GM19328 (cell line): ENCODE results near the gene EFNA5.

Experiments used
- ATAC-seq: cut with Tn5 transposase; IDR thresholded peaks from one replicate; pipeline ENCODE4 v1.9.1; 2021; ENCODE audit warnings: mild to moderate bottlenecking, moderate library complexity; ENCODE audit not compliant: unreplicated experiment

Gene EFNA5

DNA sequence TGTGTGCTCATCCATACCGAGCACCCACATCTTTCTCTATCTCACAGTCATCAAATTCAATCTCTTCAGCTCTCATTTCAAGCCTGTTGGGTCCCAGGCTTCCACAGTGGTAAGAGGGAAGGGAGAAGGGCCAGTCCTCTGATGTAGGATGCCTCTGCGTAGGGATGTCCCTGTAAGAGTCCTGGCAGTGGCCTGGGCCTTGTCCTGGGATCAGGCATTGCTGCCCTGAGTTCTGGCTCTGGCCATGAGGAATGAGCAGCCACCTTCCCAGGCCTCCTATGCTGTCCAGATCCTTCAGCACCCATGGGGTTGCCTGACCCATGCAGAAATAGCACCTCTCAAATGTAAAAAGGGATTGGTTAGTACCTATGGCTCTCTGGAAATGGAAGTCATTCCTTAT, 121.2 kb downstream of the EFNA5 start:
- ATAC-seq = no peak

DNA sequence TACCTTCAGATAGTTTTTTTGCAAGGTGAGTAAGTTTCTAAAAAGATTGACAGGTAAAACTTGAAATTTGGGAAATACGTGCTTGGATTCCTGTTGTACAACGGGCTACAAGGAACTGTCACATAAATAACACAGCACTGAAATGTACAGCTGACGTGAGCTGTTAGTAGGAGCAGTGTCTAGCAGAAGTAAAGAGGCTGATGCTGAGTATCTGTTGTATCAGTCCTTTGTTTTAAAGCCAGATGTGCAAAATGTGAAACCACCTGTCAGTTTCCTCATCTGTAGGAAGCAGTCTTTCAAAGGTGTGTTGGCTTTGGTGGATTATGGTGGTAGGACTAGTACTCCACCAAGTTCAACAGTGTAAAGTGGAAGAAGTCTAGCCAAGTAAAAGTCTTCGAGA, 122.3 kb downstream of the EFNA5 start:
- no peak for ATAC-seq

- ATAC-seq = no peak
These were observed 124.0 kb downstream of the EFNA5 start for GRCh38 chr5:107546719-107547118.

DNA sequence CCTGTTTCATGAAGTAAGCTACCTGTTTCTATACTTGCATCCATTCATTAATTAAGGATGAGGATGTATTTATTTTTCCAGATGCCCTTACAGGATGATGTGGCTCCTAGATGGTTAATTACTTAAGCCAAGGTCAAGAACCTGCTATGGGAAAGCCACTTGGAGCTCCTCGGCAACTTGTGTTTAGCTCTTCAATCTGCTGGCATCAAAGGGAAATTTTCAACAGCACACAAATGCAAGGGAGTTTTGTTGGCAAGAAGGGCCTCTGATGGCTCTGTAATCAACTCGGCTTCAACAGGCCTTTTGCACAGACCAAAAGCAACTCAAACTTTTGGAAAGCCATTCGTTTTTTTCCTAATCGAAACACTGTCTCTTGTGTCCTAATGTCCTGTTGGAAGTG, 125.3 kb downstream of the EFNA5 start:
- ATAC-seq = no peak

GRCh38 chr5:107544967-107545366, 125.8 kb downstream of the EFNA5 start:
- ATAC-seq = no peak

DNA sequence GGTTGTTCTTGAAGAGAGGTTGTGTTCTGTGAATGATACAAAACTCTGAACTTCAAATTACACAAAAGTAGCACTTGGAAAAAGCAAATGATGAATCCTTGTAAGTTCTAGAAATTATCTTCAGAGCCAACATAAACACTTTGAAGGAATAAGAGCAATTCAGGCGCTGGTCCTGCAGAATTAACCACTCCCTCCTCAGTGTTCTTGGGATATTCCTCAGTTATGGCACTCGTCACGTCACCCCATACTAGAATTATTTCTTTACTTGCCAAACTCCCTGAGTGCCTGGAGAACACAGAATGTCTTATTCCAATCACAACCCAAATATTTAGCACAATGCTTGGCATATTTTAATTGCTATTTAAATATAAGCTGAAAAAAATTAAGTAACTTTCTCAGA, 126.3 kb downstream of the EFNA5 start:
- ATAC-seq = no peak

DNA sequence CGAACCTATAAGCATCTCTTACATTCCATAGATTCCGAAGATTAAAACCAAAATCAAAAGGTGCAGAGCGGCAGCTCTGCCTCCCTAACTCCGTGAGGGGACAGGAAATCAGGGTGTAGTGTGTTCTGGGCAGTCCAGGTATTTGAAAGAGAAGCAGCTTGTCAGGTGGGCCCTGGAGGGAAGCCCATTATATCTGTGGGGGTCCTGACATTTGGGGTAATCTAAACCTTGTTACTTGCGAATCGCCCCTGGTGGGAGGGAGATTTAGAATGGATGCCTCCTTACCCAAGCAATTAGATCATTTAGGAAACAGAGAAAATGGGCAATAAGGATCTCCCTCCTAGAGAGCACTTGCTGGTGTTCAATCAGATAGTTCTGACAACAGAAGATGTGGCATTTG, 126.9 kb downstream of the EFNA5 start:
- ATAC-seq = no peak

DNA sequence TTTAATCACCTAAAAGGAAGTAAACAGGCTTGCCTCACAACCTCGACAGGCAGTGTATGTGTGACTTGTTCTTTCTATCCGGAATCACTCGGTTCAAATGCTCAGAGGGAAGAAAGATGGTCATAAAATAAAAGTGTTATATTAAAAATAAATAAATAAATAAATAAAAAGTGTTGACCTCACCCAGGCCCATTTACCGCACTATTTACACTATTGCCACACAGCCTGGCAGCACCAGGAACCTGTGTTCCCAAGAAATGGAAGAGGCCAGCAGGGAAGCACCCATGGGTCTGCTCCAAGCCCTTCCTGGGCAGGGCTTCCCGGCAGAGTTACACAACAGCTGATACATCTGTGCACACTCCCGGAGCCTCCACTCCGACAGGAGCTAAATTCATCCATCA, 127.9 kb downstream of the EFNA5 start:
- ATAC-seq = no peak

- ATAC-seq = no peak
These were observed 128.3 kb downstream of the EFNA5 start for GRCh38 chr5:107542428-107542827.

DNA sequence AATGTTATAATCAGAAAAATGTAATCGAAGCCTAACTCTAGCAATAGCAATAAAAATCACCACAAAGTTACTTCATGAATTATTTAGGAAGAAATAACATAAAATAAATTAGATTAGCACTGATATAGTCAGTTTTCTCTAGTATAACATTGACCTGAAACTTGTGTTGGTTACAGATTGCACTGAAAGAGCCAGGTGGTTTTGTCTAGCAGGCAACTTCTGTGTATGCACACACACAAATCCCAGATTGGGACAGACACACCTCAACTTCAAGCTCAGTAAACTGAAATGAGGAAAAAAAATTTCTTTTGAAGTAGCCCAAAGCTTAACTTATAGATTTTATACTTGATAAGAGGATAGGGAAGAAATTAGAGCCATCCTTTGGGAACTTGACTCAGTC, 129.3 kb downstream of the EFNA5 start:
- no peak for ATAC-seq

DNA sequence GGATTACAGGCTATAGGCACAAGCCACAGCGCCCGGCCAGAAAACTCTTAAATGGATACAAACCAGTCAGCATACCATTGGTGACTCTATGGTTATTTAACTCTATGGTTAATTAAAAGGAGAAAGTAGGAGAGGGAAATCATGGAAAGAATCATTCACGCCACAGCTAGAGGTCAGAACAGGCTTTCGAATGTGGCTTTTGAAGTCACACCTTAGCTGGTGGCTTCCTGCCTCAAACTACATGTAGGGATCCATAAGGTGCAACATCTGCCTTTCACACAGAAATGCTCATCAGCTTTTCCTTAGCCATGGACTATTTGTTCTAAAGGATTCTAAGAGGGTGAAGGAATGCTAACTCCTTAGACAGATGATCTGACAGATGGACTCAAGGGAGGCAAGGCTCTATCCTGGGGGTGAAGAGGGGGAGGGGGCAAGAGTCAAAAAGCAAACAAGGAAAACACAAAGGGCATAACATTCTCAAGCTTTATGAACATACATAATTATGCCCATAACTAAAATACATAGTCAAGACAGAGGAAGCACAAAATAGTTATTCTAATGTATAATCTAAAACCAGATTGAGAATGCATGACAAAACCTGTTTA, 130.9 kb downstream of the EFNA5 start:
- ATAC-seq = no peak

GRCh38 chr5:107538805-107539445, 131.8 kb downstream of the EFNA5 start:
- ATAC-seq = no peak

DNA sequence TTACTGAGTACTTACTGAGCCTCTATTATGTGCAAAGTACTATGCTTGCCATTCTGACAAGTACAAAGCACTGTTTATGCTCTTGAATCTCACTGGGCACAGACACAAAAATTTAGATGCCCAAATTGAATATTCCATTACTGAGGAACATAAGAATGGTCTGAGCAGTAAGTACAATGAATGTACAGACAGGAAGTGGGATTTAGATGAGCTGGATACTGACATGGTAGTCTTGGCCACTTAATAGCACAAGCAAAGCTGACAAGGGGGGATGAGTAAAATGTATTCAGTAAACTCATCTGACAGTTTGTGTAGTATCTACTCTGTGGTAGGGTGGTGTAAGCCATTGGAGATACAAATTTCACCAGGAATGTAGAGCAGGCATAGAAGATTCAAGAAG, 132.4 kb downstream of the EFNA5 start:
- no peak for ATAC-seq

DNA sequence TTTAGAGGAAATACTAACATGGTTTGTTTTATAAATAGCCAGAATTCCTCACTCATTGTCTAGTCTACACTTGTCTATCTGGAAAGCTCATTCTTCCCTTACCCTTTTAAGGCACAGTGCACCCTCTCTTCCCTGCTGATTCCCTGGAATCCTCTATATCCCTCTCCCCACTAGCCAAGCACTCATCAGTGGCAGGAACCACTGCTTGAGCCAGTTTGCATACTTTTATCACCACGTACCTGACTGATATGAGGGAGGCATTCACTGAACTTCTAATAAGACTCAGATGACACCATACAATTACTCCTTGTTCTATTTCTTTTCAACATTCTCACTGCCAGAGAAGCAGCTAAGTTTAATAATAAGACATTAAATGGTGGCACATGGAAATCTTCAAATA, 134.9 kb downstream of the EFNA5 start:
- ATAC-seq = no peak

- ATAC-seq = no peak
These were observed 136.5 kb downstream of the EFNA5 start for GRCh38 chr5:107533910-107534876.

GRCh38 chr5:107532916-107533315, 137.8 kb downstream of the EFNA5 start:
- ATAC-seq = no peak

GRCh38 chr5:107532169-107532878, 138.4 kb downstream of the EFNA5 start:
- ATAC-seq = no peak

- ATAC-seq = no peak
These were observed 139.4 kb downstream of the EFNA5 start for GRCh38 chr5:107531308-107531707.

GRCh38 chr5:107529618-107530017, 141.1 kb downstream of the EFNA5 start:
- no peak for ATAC-seq

DNA sequence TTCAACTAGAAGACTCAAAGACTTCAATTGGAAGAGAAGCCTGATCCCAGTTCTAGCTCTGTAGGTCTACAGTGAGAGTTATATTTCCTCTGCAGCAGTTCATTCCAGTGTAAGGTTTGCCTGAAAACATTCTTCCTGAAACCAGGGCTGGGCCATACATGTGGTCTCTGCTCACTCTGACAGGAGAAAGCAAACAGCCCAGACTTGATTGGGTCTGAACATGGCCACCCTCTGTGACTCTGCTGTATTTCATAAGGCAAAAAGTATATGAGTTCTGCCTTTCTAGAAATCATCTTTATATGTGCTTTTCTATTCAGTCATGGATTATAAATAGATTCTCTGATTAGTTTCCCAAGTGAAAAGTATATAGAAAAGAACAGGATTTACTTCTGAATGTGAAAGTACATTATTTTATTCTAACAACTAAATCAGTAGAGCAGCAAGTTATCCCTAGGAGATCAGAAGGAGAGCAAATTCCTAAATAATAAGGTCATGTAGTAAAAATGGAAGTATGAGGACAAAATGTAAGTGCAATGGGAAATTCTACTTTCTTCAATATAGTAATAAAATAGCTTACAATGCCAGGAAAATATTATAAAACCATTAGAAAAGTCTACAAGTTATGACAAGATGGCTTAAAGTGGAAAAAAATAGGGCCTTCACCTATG, 144.3 kb downstream of the EFNA5 start:
- ATAC-seq = no peak

GRCh38 chr5:107524111-107524510, 146.6 kb downstream of the EFNA5 start:
- ATAC-seq = no peak
